Upper lobe of left lung (tissue), 6 donors: ENCODE measurements around the gene CMIP. TPM values are rescaled to one million over a fixed set of nuclear protein-coding genes. Genes with fewer than 3 reads are reported as not detected.

Experiments used
- ATAC-seq, 2 donors: fragments of 200-7000 bp; cut with Tn5 transposase; one replicate each; pipeline ENCODE4 v1.9.1; 2022; ENCODE audit warnings: mild to moderate bottlenecking in 2 of 2, moderate library complexity in 2 of 2; ENCODE audit not compliant: low FRiP score in 2 of 2
- DNase-seq, 2 donors: peaks; one replicate each; pipeline ENCODE4 v3.0.0-alpha.2; 2019 to 2020
- H3K27ac ChIP-seq, 4 donors: fragments of 200-600 bp; sonication (generic); one replicate each; pipeline ENCODE4 v1.5.1; 2016 to 2019
- H3K27me3 ChIP-seq, 4 donors: fragments of 200-600 bp; sonication (generic); one replicate each; pipeline ENCODE4 v1.5.1; 2017 to 2019
- H3K36me3 ChIP-seq, 4 donors: fragments of 200-600 bp; sonication (generic); one replicate each; pipeline ENCODE4 v1.5.1; 2016 to 2019
- H3K4me1 ChIP-seq, 4 donors: fragments of 200-600 bp; sonication (generic); one replicate each; pipeline ENCODE4 v1.5.1; 2018 to 2019
- H3K4me3 ChIP-seq, 4 donors: fragments of 200-600 bp; sonication (generic); one replicate each; pipeline ENCODE4 v1.5.1; 2017 to 2019; ENCODE audit warnings: mild to moderate bottlenecking in 2 of 4, moderate library complexity in 1 of 4
- H3K9me3 ChIP-seq, 4 donors: fragments of 200-600 bp; sonication (generic); one replicate each; pipeline ENCODE4 v1.5.1; 2018 to 2019
- EP300 ChIP-seq, 4 donors: sonication (generic); formaldehyde crosslinking; IDR thresholded peaks; one replicate each; pipeline ENCODE4 v1.5.1; 2017; ENCODE audit warnings: antibody characterized with exemption in 4 of 4, control low read depth in 2 of 4
- POLR2A ChIP-seq, 4 donors: fragments of 450-650 bp; IDR thresholded peaks; one replicate each; pipeline ENCODE4 v1.5.1; 2016 to 2017; ENCODE audit warnings: antibody characterized with exemption in 4 of 4, mild to moderate bottlenecking in 2 of 4
- POLR2AphosphoS5 ChIP-seq, 2 donors: sonication (generic); formaldehyde crosslinking; IDR thresholded peaks; one replicate each; pipeline ENCODE4 v1.5.1; 2017; ENCODE audit warnings: antibody characterized with exemption in 2 of 2
- WGBS, 2 donors: methylation state at CpG; one replicate each; pipeline ENCODE4 v1.1.5; 2017 to 2018; 5-methylcytosine and 5-hydroxymethylcytosine counted together
- total RNA-seq, 6 donors: library from RNA; depleted of rRNA in 4 of 6; stranded (reverse); fragments of >200 nt in 4 of 6; gene quantifications; one replicate each; pipeline versions ENCODE4 v1.1.0 to v1.2.1, GENCODE V29; 2016 to 2021
- TF ChIP-seq, protein P1 (sequence below), 6 experiments: fragments of 450-650 bp in 4 of 6; fragments of 200-600 bp in 2 of 6; sonication (generic) in 2 of 6; IDR thresholded peaks; one replicate each; pipeline ENCODE4 v1.5.1; 2016 to 2019; ENCODE audit warnings: antibody characterized with exemption in 6 of 6
- donor health status: DM: no; HTN: no; CAD: no; lungs with moderate emphysema.
- donor health status: DM: no; HTN: yes; CAD: no; lungs with severe emphysema.

The CMIP gene
- total RNA-seq, 6 donors from 2014 or later, result 48.3 to 109 (median 67.6) TPM

- no peaks in the 10 kb centered on the region for H3K27me3 ChIP-seq
- H3K27ac ChIP-seq, result peak overlapping the region in 3 of 4 donors; percentile 4 to 58 (median 20)
- H3K4me3 ChIP-seq, result no peak overlapping the region
- peaks cover 3 to 24% (median 19%) of the 10 kb centered on the region in 4 donors for H3K36me3 ChIP-seq
- H3K4me1 ChIP-seq, result peaks cover 0 to 26% (median 4%) of the 10 kb centered on the region in 4 donors
- DNase-seq, result peak in 1 of 2 donors; percentile 42
- ATAC-seq, result no peak
- H3K9me3 ChIP-seq, result no peaks in the 10 kb centered on the region
- TF ChIP-seq POLR2AphosphoS5 (IDR thresholded peaks at IDR 0.05), result no peak
- TF ChIP-seq EP300 (IDR thresholded peaks at IDR 0.05), result no peak
- TF ChIP-seq POLR2A (IDR thresholded peaks at IDR 0.05), result no peak
- TF ChIP-seq, protein P1, sequence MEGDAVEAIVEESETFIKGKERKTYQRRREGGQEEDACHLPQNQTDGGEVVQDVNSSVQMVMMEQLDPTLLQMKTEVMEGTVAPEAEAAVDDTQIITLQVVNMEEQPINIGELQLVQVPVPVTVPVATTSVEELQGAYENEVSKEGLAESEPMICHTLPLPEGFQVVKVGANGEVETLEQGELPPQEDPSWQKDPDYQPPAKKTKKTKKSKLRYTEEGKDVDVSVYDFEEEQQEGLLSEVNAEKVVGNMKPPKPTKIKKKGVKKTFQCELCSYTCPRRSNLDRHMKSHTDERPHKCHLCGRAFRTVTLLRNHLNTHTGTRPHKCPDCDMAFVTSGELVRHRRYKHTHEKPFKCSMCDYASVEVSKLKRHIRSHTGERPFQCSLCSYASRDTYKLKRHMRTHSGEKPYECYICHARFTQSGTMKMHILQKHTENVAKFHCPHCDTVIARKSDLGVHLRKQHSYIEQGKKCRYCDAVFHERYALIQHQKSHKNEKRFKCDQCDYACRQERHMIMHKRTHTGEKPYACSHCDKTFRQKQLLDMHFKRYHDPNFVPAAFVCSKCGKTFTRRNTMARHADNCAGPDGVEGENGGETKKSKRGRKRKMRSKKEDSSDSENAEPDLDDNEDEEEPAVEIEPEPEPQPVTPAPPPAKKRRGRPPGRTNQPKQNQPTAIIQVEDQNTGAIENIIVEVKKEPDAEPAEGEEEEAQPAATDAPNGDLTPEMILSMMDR (IDR thresholded peaks at IDR 0.05), result no peak
- 69 to 76% methylated on average over 16 to 19 of the region's 19 CpGs for WGBS, 2 donors
Observed at GRCh38 chr16:81651758-81652718, 207.4 kb downstream of the CMIP start.

- Histone ChIP-seq H3K27ac (peak overlapping the region in 1 of 4 donors; percentile 4), H3K27me3 (no peaks in the 10 kb centered on the region), H3K4me3 (no peak overlapping the region), H3K9me3 (no peaks in the 10 kb centered on the region), H3K4me1 (peaks cover 0 to 26% (median 4%) of the 10 kb centered on the region in 4 donors), H3K36me3 (peaks cover 3 to 32% (median 21%) of the 10 kb centered on the region in 4 donors)
- WGBS, 2 donors, result 84 to 90% methylated on average over 21 of the region's 21 CpGs
- TF ChIP-seq, protein P1 (IDR thresholded peaks at IDR 0.05), result no peak
- TF ChIP-seq EP300 (IDR thresholded peaks at IDR 0.05) (no peak), POLR2A (IDR thresholded peaks at IDR 0.05) (no peak), POLR2AphosphoS5 (IDR thresholded peaks at IDR 0.05) (no peak)
- DNase-seq (peak in 1 of 2 donors; percentile 64), ATAC-seq (no peak)
Observed at GRCh38 chr16:81652798-81653505, 208.3 kb downstream of the CMIP start.

DNA sequence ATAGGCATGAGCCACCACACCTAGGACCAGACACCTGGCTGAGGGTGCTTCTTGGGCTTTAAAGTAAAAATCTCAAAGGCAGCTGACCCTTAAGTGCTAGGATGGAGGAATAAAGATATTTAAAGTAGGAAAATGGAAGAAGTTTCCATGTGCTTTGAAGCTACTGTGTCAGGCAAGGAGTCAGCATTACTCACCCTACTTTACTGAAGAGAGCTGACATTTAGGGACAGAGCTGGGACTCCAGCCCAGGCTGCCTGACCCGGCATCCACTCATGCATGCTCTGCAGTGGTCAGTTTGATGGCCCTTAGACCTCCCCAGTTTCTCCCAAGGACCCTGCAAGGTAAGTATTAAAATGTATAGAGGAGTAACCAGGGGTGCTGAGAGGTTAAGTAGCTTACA lies 209.7 kb downstream of the CMIP start:
- peaks cover 0 to 21% (median 3%) of the 10 kb centered on the region in 4 donors for H3K4me1 ChIP-seq
- no peak overlapping the region for H3K27ac ChIP-seq
- 63 to 67% methylated on average over 1 of the region's 1 CpG for WGBS, 2 donors
- DNase-seq (no peak), ATAC-seq (no peak)
- no peaks in the 10 kb centered on the region for H3K9me3 ChIP-seq
- peaks cover 3 to 45% (median 26%) of the 10 kb centered on the region in 4 donors for H3K36me3 ChIP-seq
- no peak for TF ChIP-seq POLR2AphosphoS5 (IDR thresholded peaks at IDR 0.05)
- no peak for TF ChIP-seq EP300 (IDR thresholded peaks at IDR 0.05)
- TF ChIP-seq POLR2A (IDR thresholded peaks at IDR 0.05), result no peak
- TF ChIP-seq, protein P1 (IDR thresholded peaks at IDR 0.05), result no peak
- no peak overlapping the region for H3K4me3 ChIP-seq
- no peaks in the 10 kb centered on the region for H3K27me3 ChIP-seq

DNA sequence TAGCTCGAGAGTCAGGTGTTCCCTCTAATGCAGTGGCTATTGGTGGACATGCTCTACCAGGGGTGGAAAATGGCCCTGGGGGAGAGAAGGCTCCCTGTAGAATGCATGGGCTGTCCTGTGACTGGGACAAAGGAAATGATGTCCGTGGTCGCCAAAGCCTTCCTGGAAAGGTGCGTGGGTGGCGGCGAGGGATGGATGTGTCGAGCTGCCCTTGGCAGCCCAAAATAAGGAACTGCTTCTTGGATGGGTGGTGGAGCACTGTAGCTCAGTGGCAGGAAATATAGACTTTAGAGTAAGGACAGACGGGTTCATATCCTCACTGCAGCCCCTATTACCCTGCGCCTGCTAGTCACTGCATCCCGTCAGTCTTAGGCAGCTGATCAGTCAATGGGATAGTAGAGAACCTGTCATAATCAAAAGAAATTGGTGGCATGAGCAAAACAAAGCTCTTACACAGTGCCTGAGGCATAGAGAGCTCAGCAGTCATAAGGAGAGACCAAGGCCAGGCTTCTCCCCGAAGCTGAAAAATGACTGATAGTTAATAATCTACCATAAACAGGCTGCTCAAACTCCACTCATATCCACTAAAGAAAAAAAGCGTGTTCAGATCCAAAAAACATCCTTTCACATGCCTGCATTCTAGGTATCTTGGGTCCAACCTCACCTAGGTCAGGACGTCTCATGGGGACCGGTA lies 211.0 kb downstream of the CMIP start:
- no peak overlapping the region for H3K4me3 ChIP-seq
- no peak for DNase-seq
- 75 to 88% methylated on average over 14 of the region's 14 CpGs for WGBS, 2 donors
- no peak overlapping the region for H3K27ac ChIP-seq
- H3K9me3 ChIP-seq, result no peaks in the 10 kb centered on the region
- H3K4me1 ChIP-seq, result peaks cover 0 to 11% (median 3%) of the 10 kb centered on the region in 4 donors
- no peak for ATAC-seq
- no peaks in the 10 kb centered on the region for H3K27me3 ChIP-seq
- TF ChIP-seq, protein P1 (IDR thresholded peaks at IDR 0.05), result no peak
- TF ChIP-seq POLR2A (IDR thresholded peaks at IDR 0.05), result no peak
- TF ChIP-seq POLR2AphosphoS5 (IDR thresholded peaks at IDR 0.05), result no peak
- TF ChIP-seq EP300 (IDR thresholded peaks at IDR 0.05), result no peak
- peaks cover 3 to 51% (median 32%) of the 10 kb centered on the region in 4 donors for H3K36me3 ChIP-seq
